A549 treated with ZK216348 at 1 μM for 4 hours (cell line): ENCODE data around the gene SLAIN1. TPM values are rescaled to one million over a fixed set of nuclear protein-coding genes. Genes with fewer than 3 reads are reported as not detected.

ENCODE experiments used
- total RNA-seq: library from RNA; stranded (reverse); fragments of 200-300 nt; extraction: Qiagen RNA extraction; gene quantifications from 5 replicates; pipeline ENCODE4 v1.2.3, GENCODE V29; 2022; ENCODE audit warnings: low read depth

SLAIN1 gene
- total RNA-seq = 0.21 to 1.3 TPM (median 0.42 TPM) in 5 replicates

GRCh38 chr13:77697217-77698103, at the start of gene SLAIN1:
SLAIN1 (plus strand) TSS chr13:77697687; CDS start chr13:77697914, 227 bp downstream.

Other genes with a start within 250 kb of the SLAIN1 start
- gene SCEL, start 162.0 kb upstream of the SLAIN1 start, total RNA-seq = 0.49 to 0.88 TPM (median 0.78 TPM) in 5 replicates
- not detected in 5 replicates for gene EDNRB, start 221.1 kb downstream of the SLAIN1 start, total RNA-seq